Common myeloid progenitor, CD34-positive (primary cell): ENCODE measurements around the gene KCTD20.

Experiments
- CTCF ChIA-PET: fragments of 350-600 bp; sonication (Branson Sonifier 250); formaldehyde crosslinking; loops from one replicate; lab custom pipeline; 2021; ENCODE audit warnings: antibody characterized with exemption; lab: Charles Lee
- POLR2A ChIA-PET: fragments of 350-600 bp; sonication (Branson Sonifier 250); formaldehyde crosslinking; loops from one replicate; lab custom pipeline; 2021; ENCODE audit warnings: antibody characterized with exemption; lab: Charles Lee
- DNase-seq, 3 donors: peaks; one replicate each; pipeline versions ENCODE4 v3.0.0 to v3.0.0-alpha.2; 2013
- H3K27ac ChIP-seq, 2 experiments: 1 replicate in 1 of 2; 2 replicates in 1 of 2; pipeline ENCODE4 v1.7.0; 2013; ENCODE audit warnings: inconsistent platforms in 2 of 2, low read length in 2 of 2, mild to moderate bottlenecking in 2 of 2, low read depth in 1 of 2, moderate library complexity in 1 of 2; ENCODE audit not compliant: severe bottlenecking in 2 of 2, insufficient read depth in 1 of 2, poor library complexity in 1 of 2
- H3K27me3 ChIP-seq, 5 experiments: replicated peaks in 2 of 5; 1 replicate in 3 of 5; 2 replicates in 2 of 5; pipeline versions ENCODE4 v1.6.1 to v1.7.0; 2013; ENCODE audit warnings: low read length in 4 of 5, mild to moderate bottlenecking in 2 of 5, moderate library complexity in 2 of 5, inconsistent platforms in 1 of 5; ENCODE audit not compliant: insufficient read depth in 5 of 5, control insufficient read depth in 4 of 5
- H3K36me3 ChIP-seq, 4 experiments: 1 replicate in 2 of 4; 2 replicates in 2 of 4; pipeline versions ENCODE4 v1.6.1 to v1.7.0; 2013; ENCODE audit warnings: low read length in 3 of 4, control low read depth in 1 of 4, mild to moderate bottlenecking in 1 of 4; ENCODE audit not compliant: control insufficient read depth in 4 of 4, insufficient read depth in 4 of 4
- H3K4me1 ChIP-seq, 4 experiments: 1 replicate in 3 of 4; 2 replicates in 1 of 4; pipeline versions ENCODE4 v1.6.1 to v1.7.1; 2013; ENCODE audit warnings: low read length in 3 of 4, mild to moderate bottlenecking in 3 of 4, control low read depth in 1 of 4, inconsistent platforms in 1 of 4, moderate library complexity in 1 of 4; ENCODE audit not compliant: control insufficient read depth in 4 of 4, insufficient read depth in 4 of 4; ENCODE audit errors: control extremely low read depth in 1 of 4
- H3K4me3 ChIP-seq, 7 experiments: 1 replicate in 4 of 7; 2 replicates in 3 of 7; pipeline versions ENCODE4 v1.5.1 to v1.7.0; 2013; ENCODE audit warnings: mild to moderate bottlenecking in 7 of 7, low read length in 6 of 7, moderate library complexity in 6 of 7, inconsistent platforms in 2 of 7, low read depth in 2 of 7, control low read depth in 1 of 7; ENCODE audit not compliant: insufficient read depth in 4 of 7, control insufficient read depth in 1 of 7; ENCODE audit errors: extremely low read depth in 1 of 7
- H3K9me3 ChIP-seq, 5 experiments: 1 replicate in 4 of 5; 2 replicates in 1 of 5; pipeline versions ENCODE4 v1.6.1 to v1.7.1; 2013; ENCODE audit warnings: low read length in 4 of 5, mild to moderate bottlenecking in 2 of 5, inconsistent platforms in 1 of 5, low read depth in 1 of 5, moderate library complexity in 1 of 5; ENCODE audit not compliant: control insufficient read depth in 4 of 5, insufficient read depth in 2 of 5; ENCODE audit errors: control extremely low read depth in 1 of 5
- WGBS: methylation state at CpG from one replicate; pipeline ENCODE4 v1.1.5; 2013; ENCODE audit not compliant: insufficient coverage; 5-methylcytosine and 5-hydroxymethylcytosine counted together

KCTD20 gene

GRCh38 chr6:36499918-36500317, 57.1 kb downstream of the KCTD20 start:
- no peak for DNase-seq
- Histone ChIP-seq H3K36me3 (peaks cover 22 to 86% (median 49%) of the 10 kb centered on the region in 4 experiments), H3K4me3 (no peak overlapping the region), H3K4me1 (no peaks in the 10 kb centered on the region), H3K27me3 (no peaks in the 10 kb centered on the region), H3K27ac (no peak overlapping the region), H3K9me3 (no peaks in the 10 kb centered on the region)
- POLR2A ChIA-PET, result interaction anchor here (0.7 kb wide), 1 partner anchor 11 kb away, joined by 4 read pairs; no protein-coding TSS in a partner anchor
- CTCF ChIA-PET, result interaction anchor here (0.7 to 1.3 kb wide), 3 partner anchors 12 to 80 kb away, joined by 3 read pairs; no protein-coding TSS in a partner anchor
- 100% methylated on average over 1 of the region's 4 CpGs for WGBS

GRCh38 chr6:36501686-36502085, 58.9 kb downstream of the KCTD20 start:
- Histone ChIP-seq H3K36me3 (peaks cover 29 to 85% (median 47%) of the 10 kb centered on the region in 4 experiments), H3K9me3 (no peaks in the 10 kb centered on the region), H3K4me1 (no peaks in the 10 kb centered on the region), H3K27me3 (no peaks in the 10 kb centered on the region), H3K4me3 (no peak overlapping the region), H3K27ac (no peak overlapping the region)
- CTCF ChIA-PET, result interaction anchor here (0.9 to 2.1 kb wide), 2 partner anchors 11 to 18 kb away, joined by 3 to 5 read pairs; no protein-coding TSS in a partner anchor
- POLR2A ChIA-PET, result interaction anchor here (0.6 kb wide), 1 partner anchor 68 kb away, joined by 3 read pairs; no protein-coding TSS in a partner anchor
- 100% methylated on average over 2 of the region's 6 CpGs for WGBS
- no peak for DNase-seq

GRCh38 chr6:36504181-36504580, 61.4 kb downstream of the KCTD20 start:
- DNase-seq, result no peak
- ChIA-PET CTCF (interaction anchor here (1.3 to 1.7 kb wide), 3 partner anchors 15 to 75 kb away, joined by 3 to 4 read pairs (median 4); no protein-coding TSS in a partner anchor), POLR2A (no interaction called here)
- H3K4me3 ChIP-seq, result no peak overlapping the region
- peaks cover 21 to 74% (median 44%) of the 10 kb centered on the region in 4 experiments for H3K36me3 ChIP-seq
- WGBS, result no CpG with 5 or more reads among the region's 3 CpGs
- H3K4me1 ChIP-seq, result no peaks in the 10 kb centered on the region
- H3K27me3 ChIP-seq, result no peaks in the 10 kb centered on the region
- H3K9me3 ChIP-seq, result no peaks in the 10 kb centered on the region
- no peak overlapping the region for H3K27ac ChIP-seq

GRCh38 chr6:36504982-36505381, 62.2 kb downstream of the KCTD20 start:
- Histone ChIP-seq H3K36me3 (peaks cover 18 to 74% (median 44%) of the 10 kb centered on the region in 4 experiments), H3K9me3 (peaks cover 0 to 5% (median 4%) of the 10 kb centered on the region in 5 experiments), H3K4me3 (no peak overlapping the region), H3K27ac (no peak overlapping the region), H3K4me1 (no peaks in the 10 kb centered on the region), H3K27me3 (no peaks in the 10 kb centered on the region)
- CTCF ChIA-PET, result interaction anchor here (1.4 kb wide), 1 partner anchor 76 kb away, joined by 3 read pairs; no protein-coding TSS in a partner anchor
- 100% methylated on average over 1 of the region's 2 CpGs for WGBS
- no peak for DNase-seq
- POLR2A ChIA-PET, result no interaction called here

GRCh38 chr6:36505744-36506534, 63.1 kb downstream of the KCTD20 start:
- Histone ChIP-seq H3K4me3 (no peak overlapping the region), H3K9me3 (peaks cover 0 to 10% (median 5%) of the 10 kb centered on the region in 5 experiments), H3K27me3 (no peaks in the 10 kb centered on the region), H3K36me3 (peaks cover 24 to 77% (median 50%) of the 10 kb centered on the region in 4 experiments), H3K27ac (no peak overlapping the region), H3K4me1 (no peaks in the 10 kb centered on the region)
- DNase-seq, result no peak
- ChIA-PET POLR2A (no interaction called here), CTCF (interaction anchor here (1.4 kb wide), 1 partner anchor 77 kb away, joined by 3 read pairs; no protein-coding TSS in a partner anchor)
- 100% methylated on average over 1 of the region's 6 CpGs for WGBS

- no peaks in the 10 kb centered on the region for H3K27me3 ChIP-seq
- H3K27ac ChIP-seq, result no peak overlapping the region
- H3K4me3 ChIP-seq, result no peak overlapping the region
- H3K36me3 ChIP-seq, result peaks cover 26 to 82% (median 51%) of the 10 kb centered on the region in 4 experiments
- ChIA-PET POLR2A (no interaction called here), CTCF (interaction anchor here (1.4 kb wide), 1 partner anchor 78 kb away, joined by 3 read pairs; no protein-coding TSS in a partner anchor)
- DNase-seq, result no peak
- no CpG with 5 or more reads among the region's 2 CpGs for WGBS
- peaks cover 0 to 10% (median 5%) of the 10 kb centered on the region in 5 experiments for H3K9me3 ChIP-seq
- H3K4me1 ChIP-seq, result no peaks in the 10 kb centered on the region
Observed at GRCh38 chr6:36506611-36507010, 63.8 kb downstream of the KCTD20 start.

- 99% methylated on average over 8 of the region's 10 CpGs for WGBS
- Histone ChIP-seq H3K9me3 (peaks cover 0 to 10% (median 5%) of the 10 kb centered on the region in 5 experiments), H3K27ac (no peak overlapping the region), H3K36me3 (peaks cover 28 to 80% (median 49%) of the 10 kb centered on the region in 4 experiments), H3K4me3 (no peak overlapping the region), H3K27me3 (no peaks in the 10 kb centered on the region), H3K4me1 (no peaks in the 10 kb centered on the region)
- CTCF ChIA-PET, result no interaction called here
- POLR2A ChIA-PET, result no interaction called here
- DNase-seq, result no peak
Observed at GRCh38 chr6:36508532-36508931, 65.7 kb downstream of the KCTD20 start.
